ENCODE results near the gene MAML2.

MAML2 gene

DNA sequence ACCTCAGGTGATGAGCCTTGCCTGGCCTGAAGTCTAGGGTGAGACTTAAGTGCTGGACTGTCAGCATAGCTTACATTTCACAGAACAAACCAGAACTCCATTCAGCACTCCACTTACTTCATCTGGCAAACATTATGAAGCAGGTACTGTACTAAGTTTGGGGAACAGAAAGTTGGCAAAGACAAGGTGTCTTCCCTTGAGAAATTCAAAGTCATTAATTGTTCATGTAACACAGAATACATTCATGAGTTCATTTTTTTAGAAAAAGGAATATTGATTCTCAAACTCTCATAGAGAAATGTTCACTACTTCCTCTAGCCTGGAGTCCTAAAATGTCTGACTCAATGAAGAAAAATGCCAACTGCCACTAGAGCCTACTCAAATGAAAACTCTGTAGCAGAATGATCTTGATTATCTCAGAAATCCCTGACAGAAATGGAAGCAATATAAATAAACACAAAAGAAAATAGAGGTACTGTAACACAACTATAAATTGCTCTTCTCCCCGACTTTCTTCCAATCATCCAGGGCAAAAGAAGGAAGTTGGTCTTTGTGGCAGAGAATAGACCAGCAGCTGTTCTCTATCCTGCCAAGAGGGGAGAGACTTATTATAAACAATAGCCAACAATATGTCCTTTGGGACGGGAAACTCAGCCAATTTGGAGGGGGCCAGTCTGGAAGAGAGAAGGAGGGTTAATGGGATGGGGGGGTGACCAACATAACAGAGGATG lies 289.9 kb downstream of the MAML2 start:
- DNase-seq (ENCODE audit: low read depth in 1 of 2, low spot score in 1 of 2): no peak

DNA sequence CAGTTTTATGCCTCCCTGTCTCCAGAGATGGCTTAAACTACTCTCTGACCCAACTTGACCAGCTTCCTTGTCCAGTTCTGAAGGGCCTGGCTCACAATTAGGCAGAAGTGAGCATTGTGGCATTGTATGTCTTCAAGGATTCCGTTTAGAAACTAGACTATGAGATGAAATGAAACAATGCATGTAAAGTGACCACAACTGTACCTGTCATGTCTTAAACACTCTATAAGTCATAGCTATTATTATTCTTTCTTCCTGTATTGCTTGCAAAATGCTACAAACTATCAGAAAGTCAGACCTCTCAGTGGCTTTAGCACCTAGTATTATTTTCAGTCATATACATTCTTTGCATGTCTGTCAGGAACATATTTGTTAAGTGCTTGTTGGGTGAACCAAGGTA lies 291.2 kb downstream of the MAML2 start:
- DNase-seq (ENCODE audit: low read depth in 1 of 2, low spot score in 1 of 2): no peak

- DNase-seq (ENCODE audit: low read depth in 1 of 2, low spot score in 1 of 2): no peak
Measured at GRCh38 chr11:96050435-96051182, 292.4 kb downstream of the MAML2 start.

GRCh38 chr11:96049426-96049825 lies 293.6 kb downstream of the MAML2 start:
- DNase-seq (ENCODE audit: low read depth in 1 of 2, low spot score in 1 of 2): no peak

DNA sequence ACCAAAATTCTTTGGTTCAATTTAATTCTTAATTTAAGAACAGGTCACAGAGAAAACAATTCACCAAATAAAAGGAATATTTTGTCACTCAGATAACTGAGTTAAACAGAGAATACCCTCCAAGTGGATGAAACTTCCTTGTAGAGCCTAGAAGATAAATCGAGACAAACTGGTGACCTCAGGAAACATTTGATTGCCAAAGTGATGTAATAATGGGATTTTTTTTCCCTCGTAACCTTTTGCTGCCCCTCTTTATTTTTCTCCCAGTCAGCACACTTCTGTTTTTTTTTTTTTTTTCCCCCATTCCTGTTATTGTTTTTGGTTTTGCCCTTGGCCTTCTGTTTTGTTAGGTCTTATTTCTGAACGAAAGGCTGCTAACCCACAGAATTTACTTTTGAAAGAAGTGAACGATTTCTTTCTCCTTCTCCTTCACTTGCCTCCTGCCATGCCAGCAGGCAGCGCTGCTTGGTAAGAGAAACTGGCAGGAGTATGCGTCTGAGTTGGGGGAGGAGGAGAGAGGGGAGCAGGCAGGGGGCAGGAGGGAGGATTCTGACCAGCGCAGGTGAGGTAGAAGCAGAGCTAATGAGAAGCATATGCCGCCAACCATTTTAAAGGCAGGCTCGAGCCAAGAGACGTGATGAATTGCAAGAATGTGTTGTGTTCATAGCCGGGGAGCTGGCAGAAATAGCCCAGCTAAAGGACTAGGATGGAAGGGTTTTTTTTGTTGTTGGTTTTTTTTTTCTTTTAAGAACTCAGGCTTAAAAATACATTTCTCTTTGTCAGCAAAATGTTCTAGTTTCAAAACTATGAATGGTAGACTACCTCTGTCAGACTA lies 297.2 kb downstream of the MAML2 start:
- no peak for DNase-seq (ENCODE audit: low read depth in 1 of 2, low spot score in 1 of 2)

GRCh38 chr11:96044747-96045146 lies 298.2 kb downstream of the MAML2 start:
- DNase-seq (ENCODE audit: low read depth in 1 of 2, low spot score in 1 of 2): no peak

DNA sequence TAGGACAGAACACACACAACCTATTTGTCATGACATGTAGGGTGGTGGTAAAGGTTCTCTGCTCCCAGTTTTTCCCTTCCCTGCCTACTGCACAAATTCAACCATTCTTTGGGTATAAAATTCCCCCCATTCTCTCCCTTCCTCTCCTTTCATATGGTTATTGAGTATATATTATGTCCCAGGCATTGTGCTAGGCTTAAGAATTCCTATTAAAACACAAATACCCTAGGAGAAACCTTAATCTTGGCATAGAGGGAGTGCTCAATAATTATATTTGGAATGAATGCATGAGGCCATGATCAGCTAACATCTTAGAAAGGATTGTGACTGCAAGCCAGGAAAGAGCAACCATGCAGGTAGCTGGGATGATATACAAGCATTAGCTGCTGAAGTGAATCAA lies 298.7 kb downstream of the MAML2 start:
- DNase-seq (ENCODE audit: low read depth in 1 of 2, low spot score in 1 of 2): no peak

DNA sequence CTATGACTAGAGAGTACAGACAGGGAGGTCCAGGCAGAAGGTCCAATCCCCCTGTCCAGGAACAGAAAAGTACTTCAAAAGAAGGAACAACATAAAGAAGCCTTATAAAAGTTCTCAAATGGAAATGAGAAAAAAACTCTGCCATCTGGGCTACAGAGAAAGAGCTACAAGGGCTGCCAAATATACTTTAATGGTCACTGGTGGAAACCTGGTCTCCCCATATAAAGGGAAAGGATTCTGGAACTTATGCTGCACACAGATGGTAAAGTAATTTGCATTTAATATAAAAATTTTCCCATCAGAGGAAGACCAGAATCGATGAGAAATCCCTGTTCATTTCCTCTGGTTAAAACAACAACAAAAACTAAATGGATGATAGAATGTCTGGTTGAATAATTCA lies 299.7 kb downstream of the MAML2 start:
- DNase-seq (ENCODE audit: low read depth in 1 of 2, low spot score in 1 of 2): no peak

- DNase-seq (ENCODE audit: low read depth in 1 of 2, low spot score in 1 of 2): no peak
Measured at GRCh38 chr11:96038046-96038445, 304.9 kb downstream of the MAML2 start.

DNA sequence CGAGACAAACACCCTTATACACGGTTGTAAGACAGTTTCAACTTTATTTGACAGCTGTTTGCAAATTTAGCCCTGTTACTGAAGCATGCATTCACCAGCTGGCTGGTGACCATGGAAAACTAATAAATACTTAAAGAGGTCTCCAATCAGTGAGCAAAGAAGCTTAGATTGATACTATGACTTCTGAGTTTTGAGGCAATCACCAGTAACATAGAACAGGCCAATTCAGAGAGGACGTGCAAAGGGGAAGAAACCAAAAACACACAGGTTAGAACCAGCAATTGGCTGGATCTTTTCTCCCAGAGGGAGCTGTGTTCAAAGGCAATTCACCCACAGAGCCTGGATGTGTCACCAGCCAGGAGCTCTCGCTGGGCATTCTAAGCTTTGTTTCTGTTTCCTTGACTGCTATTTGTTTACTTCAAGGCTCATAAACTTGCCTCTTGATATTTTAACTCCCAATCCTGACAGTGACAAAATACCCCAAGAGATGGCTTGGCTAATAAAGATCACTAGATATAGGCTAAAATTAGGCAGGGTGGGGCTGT lies 305.5 kb downstream of the MAML2 start:
- no peak for DNase-seq (ENCODE audit: low read depth in 1 of 2, low spot score in 1 of 2)

DNA sequence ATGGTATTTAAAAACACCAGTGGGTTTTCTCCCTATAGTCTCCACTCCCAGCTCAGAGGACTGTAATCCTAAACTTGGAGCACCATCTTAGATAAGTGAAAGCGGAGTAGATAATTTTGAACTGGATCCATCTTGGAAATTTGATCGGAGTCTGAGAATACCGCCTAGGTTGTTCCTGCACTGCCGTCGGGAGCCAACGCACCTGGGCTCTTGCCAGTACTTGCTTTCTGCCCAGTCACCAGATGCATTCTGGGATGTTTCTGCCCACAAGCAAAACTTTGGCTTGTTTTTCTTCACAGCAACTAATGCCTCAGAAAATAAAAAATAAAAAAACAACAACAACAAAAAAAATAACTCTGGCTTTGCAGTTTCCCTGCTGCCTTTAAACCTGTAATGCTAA lies 306.1 kb downstream of the MAML2 start:
- DNase-seq (ENCODE audit: low read depth in 1 of 2, low spot score in 1 of 2): no peak

- no peak for DNase-seq (ENCODE audit: low read depth in 1 of 2, low spot score in 1 of 2)
Measured at GRCh38 chr11:96035740-96036078, 307.3 kb downstream of the MAML2 start.

GRCh38 chr11:96035031-96035739 lies 307.8 kb downstream of the MAML2 start:
- DNase-seq (ENCODE audit: low read depth in 1 of 2, low spot score in 1 of 2): no peak

DNA sequence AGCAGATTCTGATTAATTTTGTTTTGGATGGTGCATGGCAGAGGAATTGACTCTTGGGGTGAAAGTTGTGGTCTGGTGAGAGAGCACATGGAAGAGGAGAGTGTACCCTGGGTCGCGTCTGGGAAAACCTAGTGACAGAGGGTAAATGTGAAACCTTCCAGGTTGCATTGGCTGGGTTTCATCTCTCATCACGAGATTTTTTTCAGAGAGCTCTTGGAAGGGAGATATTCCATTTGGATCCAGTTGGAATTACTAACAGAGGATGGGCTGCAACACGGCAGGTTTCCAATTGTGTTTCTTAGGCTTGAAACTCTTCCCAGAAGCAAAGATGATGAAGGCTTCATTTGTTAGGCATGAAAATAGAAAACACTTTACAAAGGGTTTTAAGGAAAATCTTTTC lies 309.4 kb downstream of the MAML2 start:
- DNase-seq (ENCODE audit: low read depth in 1 of 2, low spot score in 1 of 2): no peak

DNA sequence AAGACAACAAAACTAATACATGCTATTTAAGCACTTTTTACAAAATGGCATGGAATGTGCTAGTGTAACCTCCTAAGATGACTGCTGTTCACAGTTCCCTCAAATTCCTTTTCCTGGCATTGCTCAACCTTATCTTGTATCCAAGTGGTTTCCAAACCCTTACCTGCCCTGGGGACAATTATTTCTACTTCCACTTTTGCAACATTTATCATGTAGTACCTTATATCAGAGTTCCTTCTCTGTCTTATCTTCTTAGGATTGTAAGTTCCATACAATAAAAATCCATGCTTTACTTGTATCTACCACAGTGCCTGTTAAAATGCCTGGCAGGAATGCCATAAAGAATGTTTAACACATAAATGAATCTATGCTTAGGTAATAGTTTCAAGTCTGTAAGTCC lies 309.9 kb downstream of the MAML2 start:
- no peak for DNase-seq (ENCODE audit: low read depth in 1 of 2, low spot score in 1 of 2)

DNA sequence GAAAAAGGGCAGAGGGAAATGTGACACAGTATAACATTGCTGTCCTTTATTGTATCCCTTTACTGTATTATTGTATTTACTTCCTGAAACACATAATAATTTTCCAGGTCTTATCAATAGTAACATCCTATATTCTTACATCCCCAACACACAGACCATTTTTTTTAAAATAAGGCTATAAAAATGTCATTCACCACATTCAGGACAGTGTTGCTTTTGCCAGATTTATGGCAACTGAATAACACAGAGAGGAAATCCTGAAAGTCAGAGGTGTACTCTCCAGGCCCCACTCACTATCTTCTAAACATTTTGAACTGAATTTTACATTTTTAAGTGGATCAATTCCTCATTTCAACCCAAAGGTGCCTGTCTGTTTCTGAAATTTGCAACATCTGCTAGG lies 314.2 kb downstream of the MAML2 start:
- DNase-seq (ENCODE audit: low read depth in 1 of 2, low spot score in 1 of 2): no peak

- no peak for DNase-seq (ENCODE audit: low read depth in 1 of 2, low spot score in 1 of 2)
Measured at GRCh38 chr11:96027021-96027420, 316.0 kb downstream of the MAML2 start.

DNA sequence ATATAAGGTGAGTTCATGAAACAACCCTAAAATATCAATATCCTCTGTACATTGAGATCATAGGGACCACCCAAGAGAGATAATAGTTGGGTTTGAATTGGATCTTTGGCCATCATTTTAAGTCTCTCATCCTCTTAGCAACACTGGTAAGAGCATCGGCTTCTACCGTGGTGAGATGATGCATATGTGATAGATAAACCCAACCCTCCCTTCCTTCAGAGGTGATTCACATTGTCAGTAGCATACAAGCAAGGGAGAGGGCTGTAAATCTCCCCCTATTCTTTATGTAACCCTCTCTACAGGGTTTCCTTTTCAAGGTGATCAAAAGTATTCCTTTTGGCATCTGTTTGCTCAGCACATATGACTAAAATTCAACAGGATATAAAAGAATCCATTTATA lies 316.7 kb downstream of the MAML2 start:
- DNase-seq (ENCODE audit: low read depth in 1 of 2, low spot score in 1 of 2): no peak

DNA sequence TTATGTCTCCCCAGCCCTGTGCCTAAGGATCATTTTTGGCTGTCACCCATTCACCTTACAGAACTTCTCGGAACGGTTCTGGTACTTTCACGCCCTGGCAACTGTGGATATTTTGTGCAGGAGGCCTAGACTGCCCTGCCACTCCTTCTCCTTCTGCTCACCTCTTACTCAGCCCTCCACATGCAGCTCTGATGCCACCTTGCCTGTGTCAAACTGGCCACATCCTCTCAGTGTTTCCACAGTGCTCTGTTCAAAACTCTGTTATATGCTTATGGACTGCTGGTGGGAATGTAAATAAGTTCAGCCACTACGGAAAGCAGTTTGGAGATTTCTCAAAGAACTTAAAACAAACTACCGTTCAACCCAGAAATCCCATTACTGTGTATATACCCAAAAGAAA lies 318.3 kb downstream of the MAML2 start:
- DNase-seq (ENCODE audit: low read depth in 1 of 2, low spot score in 1 of 2): no peak

DNA sequence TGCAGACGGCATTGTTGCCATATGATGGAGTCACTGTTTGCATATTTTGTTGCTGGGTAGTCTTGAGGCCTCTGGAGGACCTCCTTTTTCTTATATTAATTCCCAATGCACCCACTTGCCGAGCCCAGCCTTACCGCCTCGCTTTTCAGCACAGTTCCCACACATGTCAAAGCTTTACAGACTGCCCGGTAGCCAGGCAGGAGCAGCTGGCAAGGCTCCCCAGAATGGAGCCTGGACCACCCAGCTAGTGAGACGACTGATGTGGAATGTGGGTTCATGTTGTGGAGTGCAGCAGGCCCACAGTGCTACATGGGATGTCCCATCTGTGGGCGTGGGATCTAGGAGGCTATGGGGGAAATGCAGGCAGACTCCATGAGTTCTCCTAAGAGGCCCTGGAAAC lies 319.7 kb downstream of the MAML2 start:
- no peak for DNase-seq (ENCODE audit: low read depth in 1 of 2, low spot score in 1 of 2)

Data from activated T-helper 1 cell treated with anti-CD3 and anti-CD28 coated beads, Interleukin-2, amount 50 U/mL, for 16 hours (primary cell).